AG10803 (cell line): ENCODE data around the gene UHRF1.
"Not testable (repeated sequence)": the region's sequence is repeated elsewhere in the genome, so short reads cannot be mapped to it uniquely, and the experiment has no call there.

Source experiments
- DNase-seq: peaks from one replicate; pipeline ENCODE4 v3.0.0; 2010; ENCODE audit warnings: low read depth
- H3K4me3 ChIP-seq: 2 replicates; pipeline ENCODE4 v1.5.1; 2011; ENCODE audit warnings: mild to moderate bottlenecking, low read length, control low read depth
- CTCF ChIP-seq: conservative IDR thresholded peaks from 2 replicates; pipeline ENCODE4 v1.5.1; 2011; ENCODE audit warnings: mild to moderate bottlenecking, low read length, control low read depth, inconsistent platforms

The UHRF1 gene

GRCh38 chr19:4971424-4971793, 62.1 kb downstream of the UHRF1 start:
- peak overlapping the region; percentile 82 for H3K4me3 ChIP-seq
- DNase-seq: no peak
- no peak for TF ChIP-seq CTCF

GRCh38 chr19:4971816-4972495, 62.7 kb downstream of the UHRF1 start:
- TF ChIP-seq CTCF: no peak

GRCh38 chr19:4972509-4973230, 63.4 kb downstream of the UHRF1 start:
- peak; percentile 69 for DNase-seq
- TF ChIP-seq CTCF: no peak
- no peak overlapping the region for H3K4me3 ChIP-seq

More at GRCh38 chr19:4971816-4972495, 62.7 kb downstream of the UHRF1 start:
- peak overlapping the region; percentile 82; the same call in 1 of the 2 replicates for H3K4me3 ChIP-seq
- no peak for DNase-seq

GRCh38 chr19:4974880-4975469, 65.7 kb downstream of the UHRF1 start:
- DNase-seq: no peak
- TF ChIP-seq CTCF: no peak
- no peak overlapping the region for H3K4me3 ChIP-seq

- DNase-seq: not testable (repeated sequence)
Measured at GRCh38 chr19:4975601-4976000, 66.3 kb downstream of the UHRF1 start.

GRCh38 chr19:4976401-4977298, 67.3 kb downstream of the UHRF1 start:
- H3K4me3 ChIP-seq: peak overlapping the region; percentile 37
- peak; percentile 98 for DNase-seq
- peak; percentile 74 for TF ChIP-seq CTCF

More at GRCh38 chr19:4975601-4976000, 66.3 kb downstream of the UHRF1 start:
- H3K4me3 ChIP-seq: not testable (repeated sequence)
